SK-N-SH (cell line): Measurements from ENCODE around the gene KLHDC8A. TPM values are rescaled to one million over a fixed set of nuclear protein-coding genes. Genes with fewer than 3 reads are reported as not detected.

Experiments
- CTCF ChIA-PET: fragments of 300-600, 350-600 bp; formaldehyde crosslinking; extraction: SDS; loops from one replicate; lab custom pipeline; 2021; lab: Yijun Ruan, JAX
- POLR2A ChIA-PET: fragments of 350-600 bp; sonication (Branson Sonifier 250); formaldehyde crosslinking; extraction: SDS; loops from one replicate; lab custom pipeline; 2020; ENCODE audit warnings: antibody characterized with exemption, inconsistent platforms; lab: Yijun Ruan, JAX
- DNase-seq: peaks from one replicate; pipeline ENCODE4 v3.0.0; 2012
- H2AFZ ChIP-seq: fragments of 200-600 bp; sonication (generic); 2 replicates; pipeline ENCODE4 v1.8.1; 2016; ENCODE audit warnings: antibody characterized with exemption, mild to moderate bottlenecking, low read depth
- H3F3A ChIP-seq: fragments of 200-600 bp; sonication (generic); replicated peaks from 2 replicates; pipeline ENCODE3; 2016; ENCODE audit warnings: antibody characterized with exemption, mild to moderate bottlenecking; ENCODE audit not compliant: insufficient read depth
- H3K27ac ChIP-seq, 2 experiments: fragments of 200-500 bp in 1 of 2; fragments of 200-600 bp in 1 of 2; sonication (Bioruptor generic) in 1 of 2; sonication (generic), shearing (Covaris generic) in 1 of 2; 2 replicates each; pipeline versions ENCODE4 v1.5.1 to v1.6.1; 2014 to 2016; ENCODE audit warnings: low read depth in 2 of 2, inconsistent platforms in 1 of 2, low read length in 1 of 2, mild to moderate bottlenecking in 1 of 2, mixed read lengths in 1 of 2
- H3K27me3 ChIP-seq: fragments of 200-600 bp; sonication (generic), shearing (Covaris generic); 2 replicates; pipeline ENCODE4 v1.6.1; 2016; ENCODE audit warnings: mixed run types; ENCODE audit not compliant: insufficient read depth
- H3K36me3 ChIP-seq, 2 experiments: fragments of 200-500 bp in 1 of 2; fragments of 200-600 bp in 1 of 2; sonication (Bioruptor generic) in 1 of 2; sonication (generic) in 1 of 2; replicated peaks in 1 of 2; 2 replicates each; pipeline versions ENCODE3 to v1.5.1; 2014 to 2016; ENCODE audit warnings: low read length in 1 of 2, mild to moderate bottlenecking in 1 of 2; ENCODE audit not compliant: insufficient read depth in 2 of 2, control insufficient read depth in 1 of 2
- H3K4me1 ChIP-seq, 2 experiments: fragments of 200-500 bp in 1 of 2; fragments of 200-600 bp in 1 of 2; sonication (Bioruptor generic) in 1 of 2; sonication (generic), shearing (Covaris generic) in 1 of 2; 2 replicates each; pipeline versions ENCODE4 v1.5.1 to v1.6.1; 2014 to 2016; ENCODE audit warnings: low read depth in 1 of 2, low read length in 1 of 2, mixed run types in 1 of 2; ENCODE audit not compliant: insufficient read depth in 2 of 2, control insufficient read depth in 1 of 2
- H3K4me2 ChIP-seq: fragments of 200-600 bp; sonication (generic), shearing (Covaris generic); 2 replicates; pipeline ENCODE4 v1.6.1; 2017; ENCODE audit warnings: mixed run types
- H3K4me3 ChIP-seq, 2 experiments: fragments of 200-500 bp in 1 of 2; fragments of 200-600 bp in 1 of 2; sonication (Bioruptor generic) in 1 of 2; sonication (generic), shearing (Covaris generic) in 1 of 2; 2 replicates each; pipeline versions ENCODE4 v1.5.1 to v1.8.1; 2014 to 2016; ENCODE audit warnings: low read depth in 2 of 2, inconsistent platforms in 1 of 2, low read length in 1 of 2, mild to moderate bottlenecking in 1 of 2, mixed read lengths in 1 of 2, moderate library complexity in 1 of 2
- H3K79me2 ChIP-seq: fragments of 200-600 bp; sonication (generic); 2 replicates; pipeline ENCODE4 v1.8.1; 2017; ENCODE audit warnings: mild to moderate bottlenecking; ENCODE audit not compliant: insufficient read depth
- H3K9ac ChIP-seq: fragments of 200-600 bp; sonication (generic); 2 replicates; pipeline ENCODE4 v1.6.1; 2017; ENCODE audit warnings: mixed run types
- H3K9me2 ChIP-seq: fragments of 200-600 bp; sonication (generic); 2 replicates; pipeline ENCODE4 v1.6.1; 2017; ENCODE audit warnings: mixed run types
- H3K9me3 ChIP-seq: fragments of 200-600 bp; sonication (generic); 2 replicates; pipeline ENCODE4 v1.6.1; 2017; ENCODE audit warnings: mixed run types, mild to moderate bottlenecking, moderate library complexity
- H4K20me1 ChIP-seq: fragments of 200-600 bp; sonication (generic); 2 replicates; pipeline ENCODE4 v1.6.1; 2017; ENCODE audit warnings: mild to moderate bottlenecking, mixed run types; ENCODE audit not compliant: insufficient read depth
- EZH2phosphoT487 ChIP-seq: fragments of 200-600 bp; sonication (generic); IDR thresholded peaks from 2 replicates; pipeline ENCODE4 v1.6.1; 2017; ENCODE audit warnings: low read depth, mixed run types, mild to moderate bottlenecking, antibody characterized with exemption, moderate library complexity, borderline replicate concordance
- MEF2A ChIP-seq: IDR thresholded peaks from 2 replicates; pipeline ENCODE4 v1.4.0; 2012; ENCODE audit warnings: low read depth, borderline replicate concordance
- MXI1 ChIP-seq: IDR thresholded peaks from 2 replicates; pipeline ENCODE4 v1.6.1; 2012; ENCODE audit warnings: mild to moderate bottlenecking, low read depth, low read length, improper control_type of control experiment
- PBX3 ChIP-seq: IDR thresholded peaks from 2 replicates; pipeline ENCODE4; 2012
- REST ChIP-seq: IDR thresholded peaks from 2 replicates; pipeline ENCODE4 v1.6.1; 2012; ENCODE audit warnings: mild to moderate bottlenecking, low read depth, low read length, moderate library complexity
- RXRA ChIP-seq: IDR thresholded peaks from 2 replicates; pipeline ENCODE4 v1.4.0; 2012; ENCODE audit warnings: low read depth, mild to moderate bottlenecking, borderline replicate concordance
- SMC3 ChIP-seq: IDR thresholded peaks from 2 replicates; pipeline ENCODE4 v1.6.1; 2012; ENCODE audit warnings: low read depth, low read length, improper control_type of control experiment
- USF2 ChIP-seq: fragments of 150-350 bp; IDR thresholded peaks from 2 replicates; pipeline ENCODE4 v1.6.1; 2017; ENCODE audit warnings: antibody characterized with exemption, low read length, low read depth, borderline replicate concordance
- ZBTB33 ChIP-seq: IDR thresholded peaks from 2 replicates; pipeline ENCODE4 v1.4.0; 2012; ENCODE audit warnings: low read depth, borderline replicate concordance
- WGBS: methylation state at CpG from one replicate; pipeline ENCODE4 v1.1.6; 2017; ENCODE audit warnings: low lambda C conversion rate; 5-methylcytosine and 5-hydroxymethylcytosine counted together
- polyA plus RNA-seq, 3 experiments: library from polyadenylated mRNA; depleted of rRNA; stranded (reverse); fragments of >200 nt; gene quantifications; 2 replicates each; pipeline ENCODE4 v1.2.3, GENCODE V29; 2012

KLHDC8A gene
- polyA plus RNA-seq, 1 of the 3 experiments (the other 2 are of a cell fraction), result 0.02 TPM

GRCh38 chr1:205310976-205311704, 45.6 kb downstream of the KLHDC8A start:
- H3F3A ChIP-seq, result peaks cover 4% of the 10 kb centered on the region
- no peaks in the 10 kb centered on the region for H3K9me3 ChIP-seq
- no peaks in the 10 kb centered on the region for H3K9me2 ChIP-seq
- WGBS, result 91% methylated on average over 8 of the region's 8 CpGs
- H3K9ac ChIP-seq, result no peak overlapping the region
- no peak for DNase-seq
- peaks cover 20% of the 10 kb centered on the region for H4K20me1 ChIP-seq
- peaks cover 30 to 39% of the 10 kb centered on the region in 2 experiments for H3K36me3 ChIP-seq
- no peaks in the 10 kb centered on the region for H3K27me3 ChIP-seq
- no peak overlapping the region for H2AFZ ChIP-seq
- peaks cover 0 to 6% of the 10 kb centered on the region in 2 experiments; a peak in 2 of 4 replicates for H3K4me1 ChIP-seq
- CTCF ChIA-PET, result interaction anchor here (1.0 to 46.8 kb wide), 5 partner anchors 14 to 43 kb away, joined by 3 to 1368 read pairs (median 4); no protein-coding TSS in a partner anchor
- H3K4me3 ChIP-seq, result no peak overlapping the region
- H3K4me2 ChIP-seq, result no peak overlapping the region
- no peak overlapping the region for H3K27ac ChIP-seq
- no peak for TF ChIP-seq PBX3
- TF ChIP-seq REST, result no peak
- TF ChIP-seq SMC3, result no peak
- TF ChIP-seq MEF2A, result no peak
- TF ChIP-seq ZBTB33, result no peak
- no peak for TF ChIP-seq EZH2phosphoT487
- TF ChIP-seq USF2, result no peak
- TF ChIP-seq RXRA, result no peak
- TF ChIP-seq MXI1, result no peak
- TF ChIP-seq, all 33 proteins: peak for 0
- POLR2A ChIA-PET, result no interaction called here
- peaks cover 69% of the 10 kb centered on the region for H3K79me2 ChIP-seq
